GM18502 (cell line): ENCODE measurements around the gene QDPR.
"Not testable (repeated sequence)": the region's sequence is repeated elsewhere in the genome, so short reads cannot be mapped to it uniquely, and the experiment has no call there.

Source experiments
- ATAC-seq: cut with Tn5 transposase; IDR thresholded peaks from one replicate; pipeline ENCODE4 v1.9.1; 2021; ENCODE audit warnings: mild to moderate bottlenecking; ENCODE audit not compliant: unreplicated experiment, poor library complexity

Gene QDPR

GRCh38 chr4:17511950-17512795 lies at the start of gene QDPR:
Gene QDPR, minus strand, starts transcription at chr4:17512090. Its CDS starts 36 bp downstream, at chr4:17512054.
- ATAC-seq = peak; percentile 95

GRCh38 chr4:17561195-17561909 lies 49.5 kb upstream of the QDPR start:
- no peak for ATAC-seq

- ATAC-seq = no peak
Observed at GRCh38 chr4:17560065-17560673, 48.3 kb upstream of the QDPR start.

GRCh38 chr4:17559709-17560048 lies 47.8 kb upstream of the QDPR start:
- ATAC-seq = no peak

- no peak for ATAC-seq
Observed at GRCh38 chr4:17558941-17559708, 47.2 kb upstream of the QDPR start.

- no peak for ATAC-seq
Observed at GRCh38 chr4:17557880-17558279, 46.0 kb upstream of the QDPR start.

- no peak for ATAC-seq
Observed at GRCh38 chr4:17556498-17556897, 44.6 kb upstream of the QDPR start.

- ATAC-seq = no peak
Observed at GRCh38 chr4:17554568-17554967, 42.7 kb upstream of the QDPR start.

GRCh38 chr4:17552427-17552826 lies 40.5 kb upstream of the QDPR start:
- ATAC-seq = no peak

- no peak for ATAC-seq
Observed at GRCh38 chr4:17550549-17550948, 38.7 kb upstream of the QDPR start.

GRCh38 chr4:17546678-17547077 lies 34.8 kb upstream of the QDPR start:
- no peak for ATAC-seq

- ATAC-seq = no peak
Observed at GRCh38 chr4:17546222-17546621, 34.3 kb upstream of the QDPR start.

- no peak for ATAC-seq
Observed at GRCh38 chr4:17545374-17546140, 33.7 kb upstream of the QDPR start.

GRCh38 chr4:17544831-17545234 lies 32.9 kb upstream of the QDPR start:
- no peak for ATAC-seq

- ATAC-seq = no peak
Observed at GRCh38 chr4:17544205-17544604, 32.3 kb upstream of the QDPR start.

- ATAC-seq = not testable (repeated sequence)
Observed at GRCh38 chr4:17537060-17537459, 25.2 kb upstream of the QDPR start.

GRCh38 chr4:17535906-17536305 lies 24.0 kb upstream of the QDPR start:
- peak; percentile 58 for ATAC-seq

- no peak for ATAC-seq
Observed at GRCh38 chr4:17535242-17535641, 23.4 kb upstream of the QDPR start.

GRCh38 chr4:17534705-17535104 lies 22.8 kb upstream of the QDPR start:
- no peak for ATAC-seq
